ENCODE data around the gene TMED8.

DNA sequence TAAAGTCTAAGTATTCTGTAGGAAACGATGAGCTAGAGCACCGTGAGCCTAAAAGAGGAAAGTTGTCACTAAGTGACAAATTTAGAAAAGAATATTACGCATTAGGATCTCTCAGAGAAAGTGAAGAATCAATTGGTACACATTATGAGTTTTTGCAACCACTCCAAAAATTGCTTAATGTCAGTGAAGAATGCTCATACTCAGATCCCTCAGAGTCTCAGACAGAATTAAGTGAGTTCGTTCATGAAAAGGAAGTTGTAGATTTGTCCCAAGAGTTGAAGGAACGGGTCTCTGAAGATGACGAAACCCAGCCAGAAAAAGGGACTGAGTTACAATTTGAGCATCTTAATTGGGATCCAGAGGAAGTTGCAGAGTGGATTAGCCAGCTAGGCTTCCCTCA, 1.8 kb upstream of the TMED8 start:
- TF ChIP-seq POLR2A (IDR thresholded peaks at IDR 0.05; ENCODE audit: low read depth, low read length) (no peak), POLR2AphosphoS5 (IDR thresholded peaks at IDR 0.05; ENCODE audit: low read depth, low read length) (no peak), SPI1 (IDR thresholded peaks at IDR 0.05; ENCODE audit: low read depth, low read length) (no peak)
